PC-3 (cell line): ENCODE data around the gene PCDH20. TPM values are rescaled to one million over a fixed set of nuclear protein-coding genes. Genes with fewer than 3 reads are reported as not detected.

Experiments
- ATAC-seq: fragments of 200-7000 bp; cut with Tn5 transposase; 2 replicates; pipeline ENCODE4 v1.9.1; 2020; ENCODE audit warnings: mild to moderate bottlenecking, moderate library complexity
- BruUV-seq: library from RNA; stranded (reverse); fragments of 400-500 nt; replicated peaks from 2 replicates; lab custom pipeline; 2021; lab: Mats Ljungman, UMichigan
- CTCF ChIA-PET: fragments of 300-600 bp; sonication (Branson Sonifier 250); formaldehyde crosslinking; loops from one replicate; lab custom pipeline; 2022; ENCODE audit warnings: antibody characterized with exemption; lab: Charles Lee
- POLR2A ChIA-PET: fragments of 300-600 bp; sonication (Branson Sonifier 250); formaldehyde crosslinking; loops from one replicate; lab custom pipeline; 2022; ENCODE audit warnings: antibody characterized with exemption; ENCODE audit not compliant: unreplicated experiment; lab: Charles Lee
- DNase-seq: peaks from one replicate; pipeline ENCODE4 v3.0.0-alpha.2; 2015
- H2AFZ ChIP-seq: fragments of 300-600 bp; sonication (generic); 2 replicates; pipeline ENCODE4 v1.6.0; 2016; ENCODE audit warnings: antibody characterized with exemption, low read length
- H3F3A ChIP-seq: fragments of 300-600 bp; sonication (generic); one replicate; pipeline ENCODE4 v1.6.0; 2017; ENCODE audit warnings: antibody characterized with exemption, low read length, control low read depth, mild to moderate bottlenecking; ENCODE audit not compliant: unreplicated experiment
- H3K27ac ChIP-seq: fragments of 300-600 bp; sonication (generic); 2 replicates; pipeline ENCODE4 v1.5.1; 2016; ENCODE audit warnings: mild to moderate bottlenecking, low read length
- H3K27me3 ChIP-seq: fragments of 300-600 bp; sonication (generic); 2 replicates; pipeline ENCODE4 v1.6.1; 2016; ENCODE audit warnings: low read length, mixed read lengths
- H3K36me3 ChIP-seq: fragments of 300-600 bp; sonication (generic); 2 replicates; pipeline ENCODE4 v1.6.1; 2016; ENCODE audit warnings: low read depth, mixed run types, low read length, mixed read lengths
- H3K4me1 ChIP-seq: fragments of 300-600 bp; sonication (generic); 2 replicates; pipeline ENCODE4 v1.5.1; 2016; ENCODE audit warnings: low read length; ENCODE audit not compliant: insufficient read depth
- H3K4me2 ChIP-seq: fragments of 300-600 bp; sonication (generic); 2 replicates; pipeline ENCODE4 v1.6.0; 2016; ENCODE audit warnings: low read length
- H3K4me3 ChIP-seq: fragments of 300-600 bp; sonication (generic); 2 replicates; pipeline ENCODE4 v1.5.1; 2016; ENCODE audit warnings: mild to moderate bottlenecking, low read length, mixed read lengths
- H3K79me2 ChIP-seq: fragments of 300-600 bp; sonication (generic); 2 replicates; pipeline ENCODE4 v1.6.1; 2017; ENCODE audit warnings: low read length, mixed read lengths
- H3K9ac ChIP-seq: fragments of 300-600 bp; sonication (generic); 2 replicates; pipeline ENCODE4 v1.6.0; 2016; ENCODE audit warnings: mild to moderate bottlenecking, low read length
- H3K9me2 ChIP-seq: fragments of 300-600 bp; sonication (generic); replicated peaks from 2 replicates; pipeline ENCODE4 v1.6.1; 2016; ENCODE audit warnings: mixed run types, low read length, mixed read lengths
- H3K9me3 ChIP-seq: fragments of 300-600 bp; sonication (generic); 2 replicates; pipeline ENCODE4 v1.6.1; 2016; ENCODE audit warnings: low read length, mixed read lengths
- H4K20me1 ChIP-seq: fragments of 300-600 bp; sonication (generic); 2 replicates; pipeline ENCODE4 v1.6.1; 2016; ENCODE audit warnings: low read length, mixed read lengths
- CTCF ChIP-seq: fragments of 300-600 bp; sonication (generic); conservative IDR thresholded peaks from 2 replicates; pipeline ENCODE4 v1.5.1; 2017; ENCODE audit warnings: antibody characterized with exemption, low read depth, mild to moderate bottlenecking, low read length
- EZH2 ChIP-seq: fragments of 300-600 bp; sonication (generic); IDR thresholded peaks from one replicate; pipeline ENCODE4 v1.6.1; 2017; ENCODE audit warnings: antibody characterized with exemption, mild to moderate bottlenecking, low read length; ENCODE audit not compliant: unreplicated experiment
- EZH2phosphoT487 ChIP-seq: fragments of 300-600 bp; sonication (generic); IDR thresholded peaks from 2 replicates; pipeline ENCODE4 v1.6.1; 2018; ENCODE audit warnings: mild to moderate bottlenecking, antibody characterized with exemption, low read length, borderline replicate concordance
- intact Hi-C: fragments of 100-400 bp; cut with micrococcal nuclease; formaldehyde crosslinking; loops from 2 replicates; pipeline ENCODE4 v1.9.0; 2023
- total RNA-seq: library from RNA; depleted of rRNA; stranded (reverse); fragments of >200 nt; gene quantifications from 2 replicates; pipeline ENCODE4 v1.2.3, GENCODE V29; 2014

PCDH20 gene
- total RNA-seq, 1 experiment from 2014 or later = 0.62 TPM

- no TSS peak for BruUV-seq
- Histone ChIP-seq H3K4me3 (no peak overlapping the region), H3K27ac (no peak overlapping the region), H2AFZ (no peak overlapping the region), H3K36me3 (no peaks in the 10 kb centered on the region), H3K9ac (no peak overlapping the region), H4K20me1 (no peaks in the 10 kb centered on the region), H3K9me2 (no peaks in the 10 kb centered on the region), H3K9me3 (no peaks in the 10 kb centered on the region), H3F3A (no peaks in the 10 kb centered on the region), H3K4me1 (no peaks in the 10 kb centered on the region), H3K79me2 (no peaks in the 10 kb centered on the region), H3K4me2 (no peak overlapping the region), H3K27me3 (no peaks in the 10 kb centered on the region)
- ATAC-seq = no peak
- TF ChIP-seq CTCF (no peak), EZH2phosphoT487 (no peak), EZH2 (no peak)
- ChIA-PET CTCF (no interaction called here), POLR2A (no interaction called here)
- no peak for DNase-seq
- intact Hi-C loops = no loop called here
Measured at GRCh38 chr13:61453121-61453520, 37.5 kb upstream of the PCDH20 start.

- H3K9ac ChIP-seq = no peak overlapping the region
- no peaks in the 10 kb centered on the region for H3K27me3 ChIP-seq
- no peaks in the 10 kb centered on the region for H3F3A ChIP-seq
- no peak overlapping the region for H3K4me2 ChIP-seq
- BruUV-seq = no TSS peak
- TF ChIP-seq EZH2phosphoT487 (no peak), CTCF (no peak), EZH2 (no peak)
- no peak overlapping the region for H3K27ac ChIP-seq
- intact Hi-C loops = no loop called here
- no peaks in the 10 kb centered on the region for H3K9me2 ChIP-seq
- H3K36me3 ChIP-seq = no peaks in the 10 kb centered on the region
- no peak overlapping the region for H2AFZ ChIP-seq
- ChIA-PET POLR2A (no interaction called here), CTCF (no interaction called here)
- H3K9me3 ChIP-seq = no peaks in the 10 kb centered on the region
- DNase-seq (no peak), ATAC-seq (no peak)
- H3K4me3 ChIP-seq = no peak overlapping the region
- no peaks in the 10 kb centered on the region for H3K79me2 ChIP-seq
- H4K20me1 ChIP-seq = no peaks in the 10 kb centered on the region
- no peaks in the 10 kb centered on the region for H3K4me1 ChIP-seq
Measured at GRCh38 chr13:61432029-61432428, 16.4 kb upstream of the PCDH20 start.

GRCh38 chr13:61423915-61424314, 8.3 kb upstream of the PCDH20 start:
- intact Hi-C loops = no loop called here
- ATAC-seq (no peak), DNase-seq (no peak)
- H3K9ac ChIP-seq = no peak overlapping the region
- H3K4me1 ChIP-seq = no peaks in the 10 kb centered on the region
- TF ChIP-seq EZH2 (no peak), CTCF (no peak), EZH2phosphoT487 (no peak)
- H3K9me3 ChIP-seq = no peaks in the 10 kb centered on the region
- BruUV-seq = no TSS peak
- H3K4me3 ChIP-seq = no peak overlapping the region
- POLR2A ChIA-PET = no interaction called here
- no peak overlapping the region for H3K4me2 ChIP-seq
- no peaks in the 10 kb centered on the region for H3K27me3 ChIP-seq
- no peaks in the 10 kb centered on the region for H3K9me2 ChIP-seq
- no peak overlapping the region for H2AFZ ChIP-seq
- H3K36me3 ChIP-seq = no peaks in the 10 kb centered on the region
- CTCF ChIA-PET = no interaction called here
- H3F3A ChIP-seq = no peaks in the 10 kb centered on the region
- H3K79me2 ChIP-seq = no peaks in the 10 kb centered on the region
- H3K27ac ChIP-seq = no peak overlapping the region
- H4K20me1 ChIP-seq = no peaks in the 10 kb centered on the region
